Transverse colon (tissue), 4 donors: ENCODE measurements around the gene TAS2R39.

Experiments
- CTCF ChIP-seq, 5 experiments: fragments of 200-600 bp in 3 of 5; fragments of 450-650 bp in 2 of 5; sonication (generic) in 3 of 5; IDR thresholded peaks; 1 replicate in 2 of 5; 2 replicates in 3 of 5; pipeline ENCODE4 v1.5.1; 2016 to 2017; ENCODE audit warnings: antibody characterized with exemption in 5 of 5, inconsistent platforms in 3 of 5, mild to moderate bottlenecking in 2 of 5, moderate library complexity in 1 of 5
- POLR2A ChIP-seq: fragments of 450-650 bp; IDR thresholded peaks from one replicate; pipeline ENCODE4 v1.6.1; 2016; ENCODE audit warnings: antibody characterized with exemption, mild to moderate bottlenecking, moderate library complexity
- POLR2AphosphoS5 ChIP-seq, 3 donors: sonication (generic); formaldehyde crosslinking; IDR thresholded peaks; one replicate each; pipeline ENCODE4 v1.6.1; 2016; ENCODE audit warnings: antibody characterized with exemption in 3 of 3

GRCh38 chr7:143188994-143189393 is 5.8 kb downstream of the TAS2R39 start:
- no peak for TF ChIP-seq CTCF (IDR thresholded peaks at IDR 0.05)
- TF ChIP-seq POLR2A: no peak
- no peak for TF ChIP-seq POLR2AphosphoS5 (IDR thresholded peaks at IDR 0.05)
